HG02870 (cell line): ENCODE results near the gene CELF1.

Experiments
- ATAC-seq: cut with Tn5 transposase; IDR thresholded peaks from one replicate; pipeline ENCODE4 v1.9.1; 2021; ENCODE audit warnings: mild to moderate bottlenecking, moderate library complexity; ENCODE audit not compliant: unreplicated experiment

Gene CELF1

DNA sequence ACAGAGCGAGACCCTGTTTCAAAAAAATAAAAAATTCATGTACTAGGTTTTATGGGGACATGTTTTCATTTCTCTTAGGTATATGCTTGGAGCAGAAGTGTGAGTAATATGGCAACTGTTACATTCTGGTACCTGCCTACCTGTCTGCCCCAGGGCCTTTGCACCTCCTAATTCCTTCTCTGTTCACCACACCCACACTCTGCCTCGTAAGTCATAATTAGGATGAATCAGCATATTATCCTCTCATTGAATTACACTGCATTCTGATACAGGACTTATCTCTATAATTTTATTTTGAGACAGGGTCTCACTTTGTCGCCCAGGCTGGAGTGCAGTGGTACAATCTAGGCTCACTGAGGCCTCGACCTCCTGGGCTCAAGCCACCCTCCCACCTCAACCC is 100.9 kb downstream of the CELF1 start:
- ATAC-seq: no peak

DNA sequence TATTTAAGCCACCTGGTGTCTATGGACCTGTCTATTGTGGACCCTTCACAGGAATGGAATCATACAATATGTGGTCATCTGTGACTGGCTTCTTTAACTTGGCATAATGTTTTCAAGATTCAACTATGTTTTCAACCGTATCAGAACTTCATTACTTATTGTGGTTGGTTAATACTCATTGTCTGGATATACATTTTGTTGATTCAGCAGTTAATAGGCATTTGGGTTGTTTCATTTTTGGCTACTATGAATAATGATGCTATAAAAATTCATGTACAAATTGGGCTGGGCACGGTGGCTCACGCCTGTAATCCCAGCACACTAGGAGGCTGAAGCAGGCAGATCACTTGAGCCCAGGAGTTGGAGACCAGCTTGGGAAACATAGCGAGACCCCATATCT is 101.5 kb downstream of the CELF1 start:
- no peak for ATAC-seq

DNA sequence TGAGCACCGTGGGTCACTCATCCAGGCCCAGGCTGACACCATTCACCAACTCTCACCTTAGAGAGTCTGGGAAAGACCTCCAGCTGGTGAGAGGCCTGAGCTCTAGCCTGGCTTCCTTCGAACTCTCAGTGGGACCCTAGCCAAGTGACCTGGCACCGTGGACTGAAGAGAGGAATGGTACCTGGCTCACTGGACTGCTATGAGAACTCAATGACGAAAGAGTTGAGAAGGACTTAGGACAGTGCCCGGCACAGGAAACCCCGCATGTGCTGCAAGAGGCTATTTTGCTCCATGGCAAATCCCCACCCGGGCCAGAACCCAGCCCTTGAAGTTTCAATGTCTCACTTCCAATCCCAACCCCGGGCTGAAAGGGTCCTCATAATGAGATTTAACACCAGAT is 103.4 kb downstream of the CELF1 start:
- no peak for ATAC-seq

DNA sequence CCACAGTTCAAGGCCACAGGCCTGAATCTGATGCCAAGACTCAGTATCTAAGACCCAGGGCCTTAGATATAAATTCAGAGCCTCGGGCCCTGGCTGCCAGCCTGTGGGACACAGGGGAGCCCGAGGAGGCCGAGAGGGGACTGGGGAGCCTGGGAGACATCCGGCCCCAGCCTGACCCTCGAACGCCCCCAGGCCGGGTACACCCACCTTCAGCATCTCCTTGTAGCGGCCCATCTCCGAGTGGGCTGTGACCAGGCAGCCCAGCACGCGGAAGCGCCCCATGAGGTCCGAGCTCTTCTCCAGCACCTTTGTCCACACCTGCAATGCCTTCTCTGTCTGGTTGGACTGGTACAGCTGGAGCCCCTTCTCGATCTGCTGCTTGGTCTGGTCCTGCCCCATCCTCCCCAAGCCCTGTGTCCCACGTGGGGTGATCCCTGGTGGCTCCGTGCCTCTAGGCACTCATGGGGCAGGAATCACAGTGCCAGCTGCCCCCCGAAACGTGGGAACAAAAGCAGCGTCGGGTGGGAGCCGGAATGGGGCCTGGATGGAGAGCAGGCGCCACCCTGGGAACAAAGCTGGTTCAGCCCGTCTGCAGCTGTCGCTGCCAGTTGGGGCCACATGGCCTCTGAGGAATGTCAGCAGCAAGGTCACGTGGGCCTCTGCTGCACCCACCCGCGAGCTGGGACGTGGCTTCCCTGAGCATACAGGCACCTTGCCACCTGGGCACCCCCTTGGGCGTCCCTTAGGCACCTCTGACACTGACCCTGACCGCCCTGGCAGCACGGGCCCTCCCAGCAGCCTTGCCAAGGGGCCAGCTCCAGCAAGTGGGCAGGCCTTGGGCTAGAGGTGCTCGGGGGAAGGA is 104.1 kb downstream of the CELF1 start, which contains the start of gene RAPSN:
TSS of gene RAPSN (minus strand) at position 571 of the 862 bp plus-strand sequence. CDS start at position 399, 172 bp downstream.
- no peak for ATAC-seq

DNA sequence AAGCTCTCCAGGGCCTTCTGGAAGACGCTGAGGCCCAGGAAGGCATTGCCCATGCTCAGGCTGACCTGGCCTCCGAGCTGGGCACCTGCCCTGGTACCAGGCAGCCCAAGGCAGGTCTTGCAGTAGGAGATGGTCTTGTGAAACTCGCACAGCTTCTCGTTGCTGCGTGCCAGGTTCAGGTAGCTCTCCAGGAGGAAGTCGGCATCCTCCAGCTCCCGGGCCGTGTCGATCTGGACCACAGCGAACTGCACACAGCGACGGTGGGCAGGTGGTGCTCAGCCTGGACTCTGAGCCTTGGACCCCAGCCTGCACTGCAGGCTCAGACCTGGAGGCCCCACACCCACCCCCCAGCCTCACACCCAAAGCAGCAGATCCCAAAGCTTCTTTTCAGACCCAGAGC is 105.0 kb downstream of the CELF1 start:
- ATAC-seq: no peak

DNA sequence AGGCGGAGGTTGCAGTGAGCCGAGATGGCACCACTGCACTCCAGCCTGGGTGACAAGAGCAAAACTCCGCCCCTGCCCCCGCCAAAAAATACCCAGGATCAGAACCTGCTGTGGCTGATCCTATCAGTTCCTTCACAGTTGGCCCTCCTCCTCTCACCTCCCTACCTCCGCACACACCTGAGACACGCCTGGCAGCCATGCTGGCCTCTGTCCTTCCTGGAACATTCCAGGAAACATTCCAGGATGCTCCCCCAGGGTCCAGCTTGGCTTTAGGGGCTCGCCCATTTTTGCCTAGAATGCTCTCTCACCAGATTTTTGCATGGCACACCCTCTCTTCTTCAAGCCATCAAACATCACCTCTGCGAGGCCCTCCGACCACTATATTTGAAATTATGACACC is 106.1 kb downstream of the CELF1 start:
- ATAC-seq: no peak

DNA sequence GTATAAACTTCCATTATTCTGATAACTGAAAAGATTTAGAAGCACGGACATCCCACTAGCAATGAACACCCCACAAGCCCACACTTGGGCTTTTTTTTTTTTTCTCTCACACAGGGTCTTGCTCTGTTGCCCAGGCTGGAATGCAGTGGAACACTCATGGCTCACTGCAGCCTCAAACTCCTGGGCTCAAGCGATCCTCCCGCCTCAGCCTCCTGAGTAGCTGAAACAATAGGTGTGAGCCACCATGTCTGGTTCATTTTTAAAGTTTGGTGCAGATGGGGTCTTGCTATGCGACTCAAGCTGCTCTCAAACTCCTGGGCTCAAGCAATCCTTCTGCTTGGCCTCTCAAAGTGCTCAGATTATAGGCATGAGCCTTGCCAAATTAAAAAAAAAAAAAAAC is 107.1 kb downstream of the CELF1 start:
- no peak for ATAC-seq

DNA sequence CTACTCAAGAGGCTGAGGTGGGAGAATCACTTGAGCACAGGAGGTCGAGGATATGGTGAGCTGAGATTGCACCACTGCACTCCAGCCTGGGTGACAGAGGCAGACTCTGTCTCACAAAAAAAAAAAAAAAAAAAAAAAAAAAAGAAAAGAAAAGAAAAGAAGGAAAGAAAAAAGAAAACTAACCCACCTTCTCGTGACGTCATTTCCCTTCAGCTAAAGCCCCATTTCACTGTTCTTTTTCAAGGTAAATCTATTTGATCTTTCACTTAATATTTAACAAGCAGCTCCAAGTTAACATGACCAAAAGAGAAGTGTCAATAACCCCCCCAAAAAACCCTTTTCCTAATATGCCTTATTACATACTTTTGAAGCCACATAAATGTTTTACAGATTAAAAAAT is 109.1 kb downstream of the CELF1 start:
- no peak for ATAC-seq

DNA sequence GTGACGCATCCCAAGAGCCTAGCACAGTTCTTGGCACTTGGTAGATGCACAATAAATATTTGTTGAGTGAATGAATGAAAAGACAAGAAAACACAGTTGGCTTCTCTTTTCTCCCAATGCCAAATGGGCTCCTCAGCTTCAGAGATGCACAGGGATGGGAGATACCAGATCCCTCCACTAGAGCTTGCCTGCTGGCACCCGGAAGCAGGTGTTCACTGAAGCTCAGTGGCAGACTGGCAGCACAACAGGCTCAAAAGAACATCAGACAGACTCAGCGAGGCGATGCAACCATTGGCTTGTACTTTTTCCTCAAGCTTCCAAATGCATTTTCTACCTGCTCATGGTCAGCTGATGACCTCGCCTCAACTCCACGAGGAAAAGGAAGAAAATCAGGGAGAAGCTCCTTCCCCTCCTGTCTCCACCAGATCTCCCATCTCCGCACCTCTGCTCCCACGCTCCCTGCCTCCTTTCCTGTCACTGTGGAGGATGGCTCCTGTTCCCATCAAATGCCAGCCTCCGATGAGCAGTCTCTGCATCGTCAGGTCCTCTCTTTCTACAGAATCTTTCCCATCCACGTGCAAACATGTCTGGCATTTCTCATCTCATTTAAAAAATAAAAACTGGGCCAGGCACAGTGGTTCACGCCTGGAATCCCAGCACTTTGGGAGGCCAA is 109.8 kb downstream of the CELF1 start:
- no peak for ATAC-seq

DNA sequence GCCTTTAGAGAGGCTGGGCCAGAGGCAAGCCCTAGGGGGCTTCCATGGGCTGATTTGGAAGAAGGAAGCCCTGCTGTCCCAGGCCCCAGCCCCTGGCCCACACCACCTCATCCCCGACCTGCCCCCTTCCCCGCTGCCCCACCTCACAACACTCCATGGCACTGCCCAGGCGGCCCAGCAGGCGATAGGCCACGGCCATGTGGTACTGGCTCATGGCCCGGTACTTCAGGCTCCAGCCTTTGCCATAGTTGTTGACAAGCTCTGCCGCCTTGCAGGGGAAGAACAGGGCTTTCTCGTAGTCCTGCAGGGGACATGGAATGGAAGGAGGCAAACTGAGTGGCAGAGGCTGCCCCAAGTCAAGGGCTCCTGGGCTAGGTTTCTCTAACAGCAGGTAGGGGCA is 110.4 kb downstream of the CELF1 start:
- ATAC-seq: no peak

DNA sequence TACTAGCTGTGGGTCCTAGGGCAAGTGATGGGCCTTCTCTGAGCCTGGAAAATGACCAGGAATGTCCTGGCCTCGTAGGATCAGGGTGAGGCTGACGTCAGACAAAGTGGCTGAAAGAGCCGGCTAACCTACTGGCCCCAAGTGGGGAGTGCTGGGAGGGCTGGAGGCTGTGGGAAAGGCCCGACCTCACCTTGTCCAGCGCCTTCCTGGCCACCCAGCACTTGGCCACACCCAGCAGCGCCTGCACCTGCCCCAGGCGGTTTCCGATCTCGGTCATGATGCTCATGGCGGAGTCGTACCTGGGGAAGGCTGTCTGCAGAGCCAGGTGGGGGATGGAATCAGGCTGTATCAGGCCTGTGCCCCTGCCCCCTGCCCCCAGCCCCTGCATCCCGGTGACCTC is 111.5 kb downstream of the CELF1 start:
- ATAC-seq: no peak

DNA sequence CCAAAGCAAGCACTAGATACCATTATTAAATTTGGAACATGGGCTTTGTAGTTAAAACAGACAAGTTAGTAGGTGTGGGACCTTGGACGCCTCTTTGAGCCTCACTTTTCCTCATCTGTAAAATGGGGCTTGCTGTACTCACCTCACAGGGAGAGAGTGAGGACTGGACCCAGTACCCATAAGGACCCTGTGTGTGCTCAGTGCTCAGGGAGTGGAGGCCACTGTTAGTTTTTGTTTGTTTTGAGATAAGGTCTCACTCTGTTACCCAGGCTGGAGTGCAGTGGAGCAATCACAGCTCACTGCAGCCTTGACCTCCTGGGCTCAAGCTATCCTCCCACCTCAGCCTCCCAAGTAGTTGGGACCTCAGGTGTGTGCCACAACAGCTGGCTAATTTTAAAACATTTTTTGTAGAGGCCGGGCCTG is 112.9 kb downstream of the CELF1 start:
- no peak for ATAC-seq

DNA sequence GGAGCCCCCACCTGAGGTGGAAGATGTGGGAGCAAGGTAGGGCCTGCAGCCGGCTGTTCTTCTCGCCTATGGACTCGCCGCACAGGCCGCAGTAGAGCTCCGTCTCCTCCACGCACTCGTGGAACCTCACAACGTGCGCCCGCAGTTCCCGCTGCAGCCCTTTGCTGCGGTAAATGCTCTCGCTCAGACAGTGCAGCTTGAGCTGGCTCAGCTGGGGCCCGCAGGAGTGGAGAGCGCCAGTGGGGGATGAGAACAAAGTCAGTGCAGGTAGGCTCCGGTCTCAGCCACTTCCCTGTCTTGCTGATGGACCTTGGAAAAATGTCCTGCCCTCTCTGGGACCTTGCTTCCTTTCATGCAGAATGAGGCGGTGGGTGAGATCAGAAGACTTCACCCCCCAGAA is 114.2 kb downstream of the CELF1 start:
- no peak for ATAC-seq

DNA sequence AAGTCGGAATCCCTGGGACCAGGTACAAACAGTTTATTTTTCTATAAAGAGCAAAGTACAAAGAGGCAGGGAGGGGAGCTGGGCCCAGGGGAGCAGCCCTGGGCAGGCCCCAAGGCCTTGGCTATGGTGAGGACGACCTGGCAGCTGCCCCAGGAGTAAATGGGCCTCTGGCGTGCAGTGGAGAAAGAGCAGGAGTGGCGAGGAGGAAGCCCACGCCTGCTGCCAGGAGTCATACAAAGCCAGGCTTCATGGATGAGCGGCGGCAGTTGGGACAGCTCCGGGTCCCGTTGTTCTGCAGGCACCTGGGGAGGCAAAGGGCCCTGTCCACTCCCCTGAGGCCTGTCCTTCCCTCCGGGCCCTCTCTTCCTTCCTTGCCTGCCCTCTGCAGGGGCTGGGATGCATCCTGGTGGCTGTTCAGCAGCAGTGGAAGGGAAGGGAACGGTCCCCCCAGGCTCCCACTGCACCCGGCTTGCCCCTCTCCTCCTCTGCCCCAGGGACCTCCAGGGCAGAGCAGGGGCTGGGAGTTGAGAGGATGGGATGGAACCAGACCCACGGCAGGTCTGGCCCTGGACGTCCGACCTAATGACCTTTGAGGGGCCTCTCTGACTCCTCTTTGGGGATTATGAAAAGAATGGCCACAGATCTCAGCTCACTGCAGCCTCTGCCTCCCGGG is 115.0 kb downstream of the CELF1 start:
- ATAC-seq: no peak

DNA sequence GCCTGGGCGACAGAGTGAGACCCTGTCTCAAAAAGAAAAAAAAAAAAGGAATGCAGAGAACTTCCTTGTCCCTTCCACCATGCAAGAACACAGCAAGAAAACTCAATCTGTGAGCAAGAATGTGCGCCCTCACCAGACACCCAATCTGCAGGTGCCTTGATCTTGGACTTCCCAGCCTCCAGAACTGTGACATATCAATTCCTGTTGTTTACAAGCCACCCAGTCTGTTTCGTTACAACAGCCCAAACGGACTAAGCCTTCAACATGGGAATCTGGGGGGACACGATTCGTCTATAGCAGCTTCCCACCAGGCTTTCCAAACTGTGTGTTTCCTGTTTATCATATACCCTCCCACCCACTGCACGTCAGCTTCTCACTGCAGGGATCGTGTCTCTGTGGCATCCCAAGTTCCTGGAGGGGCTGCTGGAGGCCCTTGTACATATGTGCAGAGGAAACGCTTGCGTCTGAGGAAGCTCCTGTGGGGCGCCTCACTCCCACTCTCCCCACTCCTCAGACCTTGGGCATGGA is 115.7 kb downstream of the CELF1 start:
- no peak for ATAC-seq

DNA sequence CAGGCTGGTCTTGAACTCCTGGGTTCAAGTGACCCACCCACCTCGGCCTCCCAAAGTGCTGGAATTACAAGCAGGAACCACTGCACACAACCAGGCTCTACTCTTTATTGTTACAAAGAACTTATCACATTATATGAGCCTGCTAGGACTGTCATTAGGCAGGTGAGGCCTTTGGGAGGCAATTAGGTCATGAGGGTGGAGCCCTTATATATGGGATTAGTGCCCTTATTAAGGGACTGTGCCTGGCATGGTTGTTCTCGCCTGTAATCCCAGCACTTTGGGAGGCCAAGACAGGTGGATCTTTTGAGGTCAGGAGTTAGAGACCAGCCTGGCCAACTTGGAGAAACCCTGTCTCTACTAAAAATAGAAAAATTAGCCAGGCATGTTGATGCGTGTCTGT is 116.2 kb downstream of the CELF1 start:
- no peak for ATAC-seq

DNA sequence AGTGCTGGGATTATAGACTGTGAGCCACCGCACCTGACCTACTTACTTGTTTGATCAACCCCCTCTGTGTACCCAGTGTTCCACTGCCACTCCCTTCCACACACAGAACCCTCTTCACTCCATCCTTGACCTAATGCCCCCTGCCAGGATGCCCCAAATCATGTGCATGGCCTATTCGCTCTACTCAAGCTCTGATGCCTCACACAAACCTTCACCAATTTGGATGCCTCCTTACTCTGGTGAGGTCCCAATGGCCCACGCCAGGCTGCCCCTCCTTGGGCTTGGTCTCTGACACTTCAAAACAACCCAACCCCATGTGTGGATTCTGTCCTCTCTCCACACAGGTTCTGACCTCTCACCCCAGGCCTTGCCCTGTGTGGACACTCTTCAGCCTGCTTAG is 117.2 kb downstream of the CELF1 start:
- no peak for ATAC-seq

DNA sequence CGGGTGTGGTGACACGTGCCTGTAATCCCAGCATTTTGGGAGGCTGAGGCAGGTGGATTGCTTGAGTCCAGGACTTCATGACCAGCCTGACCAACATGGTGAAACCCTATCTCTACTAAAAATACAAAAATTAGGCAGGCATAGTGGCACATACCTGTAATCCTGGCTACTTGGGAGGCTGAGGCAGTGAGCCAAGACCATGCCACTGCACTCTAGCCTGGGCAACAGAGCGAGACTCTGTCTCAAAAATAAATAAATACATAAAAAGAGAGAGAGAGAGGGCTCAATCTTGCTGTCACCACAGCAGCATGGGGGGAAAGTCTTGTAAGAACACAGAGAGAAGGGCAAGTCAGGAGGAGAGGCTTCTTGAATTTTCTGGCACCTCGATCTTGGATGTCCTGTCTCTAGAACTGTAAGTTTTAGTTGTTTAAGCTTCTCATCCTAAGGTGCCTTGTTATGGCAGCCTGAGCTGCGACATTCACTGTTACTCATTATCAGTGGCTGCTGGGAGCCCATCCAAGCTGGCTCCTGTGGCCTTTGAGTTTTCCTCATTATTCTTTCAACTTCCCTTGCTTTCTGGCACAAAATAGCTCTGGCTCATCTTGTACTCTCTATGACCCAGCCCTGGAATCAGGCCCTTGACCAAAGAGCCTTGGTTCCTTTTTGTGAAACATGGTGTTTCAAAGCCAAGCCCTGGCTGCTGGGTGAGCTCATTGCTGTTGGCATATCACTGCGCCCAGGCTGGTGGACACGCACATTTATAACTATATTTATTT is 118.7 kb downstream of the CELF1 start:
- ATAC-seq: no peak

DNA sequence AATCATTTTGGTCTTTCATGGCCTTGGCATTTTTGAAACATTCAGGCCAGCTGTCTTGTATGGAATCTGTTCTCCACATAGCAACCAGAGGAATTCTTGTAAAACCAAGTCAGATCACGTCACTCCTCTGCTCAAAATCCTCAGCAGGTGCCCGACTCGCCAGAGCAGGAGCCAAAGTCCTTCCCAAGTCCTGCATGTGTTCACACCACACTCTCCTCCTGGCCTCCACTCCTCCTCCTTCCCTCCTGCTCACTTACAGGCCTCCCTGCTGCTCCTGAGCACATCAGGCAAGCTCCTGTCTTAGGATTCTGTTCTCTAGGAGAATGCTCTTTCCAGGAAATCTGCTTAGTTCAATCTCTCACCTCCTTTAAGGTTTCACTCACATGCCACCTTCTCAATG is 119.8 kb downstream of the CELF1 start:
- ATAC-seq: no peak

DNA sequence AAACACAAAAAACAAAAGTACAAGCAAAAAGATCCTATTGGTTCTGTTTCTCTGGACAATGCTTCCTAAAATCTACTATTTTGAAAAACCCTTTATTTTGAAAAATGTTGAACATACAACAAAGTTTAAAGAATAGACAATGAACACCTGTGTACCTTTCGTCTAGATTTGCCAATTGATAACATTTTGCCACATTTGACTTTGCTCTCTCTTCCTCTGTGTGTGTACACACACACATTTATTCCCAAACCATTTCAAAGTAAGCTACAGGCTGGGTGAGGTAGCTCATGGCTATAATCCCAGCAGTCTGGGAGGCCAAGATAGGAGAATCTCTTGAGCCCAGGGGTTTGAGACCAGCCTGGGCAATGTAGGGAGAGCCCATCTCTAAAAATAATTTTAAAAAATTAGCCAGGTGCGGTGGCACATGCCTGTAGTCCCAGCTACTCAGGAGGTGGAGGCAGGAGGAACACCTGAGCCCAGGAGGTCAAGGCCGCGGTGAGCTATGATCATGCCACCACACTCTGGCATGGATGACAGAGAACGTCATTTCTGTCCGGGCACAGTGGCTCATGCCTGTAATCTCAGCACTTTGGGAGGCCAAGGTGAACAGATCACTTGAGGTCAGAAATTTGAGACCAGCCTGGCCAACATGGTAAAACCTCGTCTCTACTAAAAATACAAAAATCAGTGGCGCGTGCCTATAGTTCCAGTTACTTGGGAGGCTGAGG is 121.4 kb downstream of the CELF1 start:
- ATAC-seq: no peak
